ENCODE data around the gene RELN.

DNA sequence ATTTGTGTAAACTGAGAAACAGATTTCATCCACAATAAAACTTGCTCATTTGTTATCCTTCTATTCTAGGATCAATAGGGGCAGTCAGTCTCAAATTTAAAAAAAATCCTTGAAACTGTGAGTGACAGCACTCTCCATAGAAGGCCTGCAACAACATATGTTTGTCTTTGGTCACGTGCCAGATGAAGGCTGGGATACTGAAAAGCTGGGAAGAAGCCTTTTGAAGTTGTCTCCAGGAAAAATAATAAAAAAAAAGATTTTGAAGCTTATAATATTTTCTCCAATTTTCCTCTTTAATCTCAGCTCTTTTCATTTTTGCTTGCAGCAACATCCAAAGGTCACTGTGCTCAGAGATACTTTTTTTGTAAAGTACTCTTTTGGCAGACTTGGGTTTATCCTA is 414.9 kb downstream of the RELN start:
- TF ChIP-seq, protein P1, sequence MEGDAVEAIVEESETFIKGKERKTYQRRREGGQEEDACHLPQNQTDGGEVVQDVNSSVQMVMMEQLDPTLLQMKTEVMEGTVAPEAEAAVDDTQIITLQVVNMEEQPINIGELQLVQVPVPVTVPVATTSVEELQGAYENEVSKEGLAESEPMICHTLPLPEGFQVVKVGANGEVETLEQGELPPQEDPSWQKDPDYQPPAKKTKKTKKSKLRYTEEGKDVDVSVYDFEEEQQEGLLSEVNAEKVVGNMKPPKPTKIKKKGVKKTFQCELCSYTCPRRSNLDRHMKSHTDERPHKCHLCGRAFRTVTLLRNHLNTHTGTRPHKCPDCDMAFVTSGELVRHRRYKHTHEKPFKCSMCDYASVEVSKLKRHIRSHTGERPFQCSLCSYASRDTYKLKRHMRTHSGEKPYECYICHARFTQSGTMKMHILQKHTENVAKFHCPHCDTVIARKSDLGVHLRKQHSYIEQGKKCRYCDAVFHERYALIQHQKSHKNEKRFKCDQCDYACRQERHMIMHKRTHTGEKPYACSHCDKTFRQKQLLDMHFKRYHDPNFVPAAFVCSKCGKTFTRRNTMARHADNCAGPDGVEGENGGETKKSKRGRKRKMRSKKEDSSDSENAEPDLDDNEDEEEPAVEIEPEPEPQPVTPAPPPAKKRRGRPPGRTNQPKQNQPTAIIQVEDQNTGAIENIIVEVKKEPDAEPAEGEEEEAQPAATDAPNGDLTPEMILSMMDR (IDR thresholded peaks at IDR 0.05 in 4 of 5, conservative IDR thresholded peaks at IDR 0.05 in 1 of 5) = no peak
- TF ChIP-seq POLR2A (IDR thresholded peaks at IDR 0.05) = no peak

Measured in gastrocnemius medialis (tissue), 4 donors.